Measurements from ENCODE around the gene CNGA2. TPM values are rescaled to one million over a fixed set of nuclear protein-coding genes. Genes with fewer than 3 reads are reported as not detected.

Gene CNGA2
- total and polyA plus RNA-seq, 4 donors, result not detected

GRCh38 chrX:151701531-151701930, 33.0 kb upstream of the CNGA2 start:
- Histone ChIP-seq H3K4me3 (ENCODE audit: low read depth in 1 of 3, low read length in 3 of 3) (no peak overlapping the region), H3K4me1 (ENCODE audit: control insufficient read depth in 4 of 4, insufficient read depth in 4 of 4, low read length in 3 of 4) (no peaks in the 10 kb centered on the region), H3K36me3 (ENCODE audit: control insufficient read depth in 4 of 4, insufficient read depth in 3 of 4, low read depth in 1 of 4, low read length in 3 of 4) (no peaks in the 10 kb centered on the region), H3K27me3 (ENCODE audit: control insufficient read depth in 4 of 4, insufficient read depth in 4 of 4, low read length in 3 of 4) (no peaks in the 10 kb centered on the region), H3K27ac (ENCODE audit: low read depth in 1 of 2, low read length in 2 of 2) (no peak overlapping the region), H3K9me3 (ENCODE audit: control insufficient read depth in 4 of 4, low read length in 3 of 4) (no peaks in the 10 kb centered on the region), H3K9ac (ENCODE audit: low read depth in 1 of 2, low read length in 2 of 2) (no peak overlapping the region)
- DNase-seq (ENCODE audit: low spot score), result no peak
- WGBS, result 90% methylated on average over 7 of the region's 7 CpGs
- no peak for TF ChIP-seq GABPA (IDR thresholded peaks at IDR 0.05 in 1 of 2, conservative IDR thresholded peaks at IDR 0.05 in 1 of 2)
- no peak for TF ChIP-seq RXRA (IDR thresholded peaks at IDR 0.05)
- TF ChIP-seq ZBTB33 (IDR thresholded peaks at IDR 0.05), result no peak
- no peak for TF ChIP-seq SP1 (IDR thresholded peaks at IDR 0.05)
- no peak for TF ChIP-seq FOXA2 (IDR thresholded peaks at IDR 0.05)
- no peak for TF ChIP-seq NR2F2 (IDR thresholded peaks at IDR 0.05)
- no peak for TF ChIP-seq TAF1 (conservative IDR thresholded peaks at IDR 0.05)
- TF ChIP-seq JUND (IDR thresholded peaks at IDR 0.05), result no peak
- no peak for TF ChIP-seq HNF4G (IDR thresholded peaks at IDR 0.05)
- no peak for TF ChIP-seq EGR1 (IDR thresholded peaks at IDR 0.05; ENCODE audit: low read depth in 2 of 2)
- no peak for TF ChIP-seq FOXA1 (IDR thresholded peaks at IDR 0.05)
- TF ChIP-seq MAX (IDR thresholded peaks at IDR 0.05), result no peak
- TF ChIP-seq REST (IDR thresholded peaks at IDR 0.05), result no peak
- TF ChIP-seq YY1 (IDR thresholded peaks at IDR 0.05), result no peak
- TF ChIP-seq CTCF (IDR thresholded peaks at IDR 0.05; ENCODE audit: low read depth, low read length, missing input control), result no peak
- no peak for TF ChIP-seq HNF4A (conservative IDR thresholded peaks at IDR 0.05)

GRCh38 chrX:151702026-151702714, 32.4 kb upstream of the CNGA2 start:
- no peaks in the 10 kb centered on the region for H3K27me3 ChIP-seq (ENCODE audit: control insufficient read depth in 4 of 4, insufficient read depth in 4 of 4, low read length in 3 of 4)
- no peaks in the 10 kb centered on the region for H3K4me1 ChIP-seq (ENCODE audit: control insufficient read depth in 4 of 4, insufficient read depth in 4 of 4, low read length in 3 of 4)
- 93% methylated on average over 9 of the region's 9 CpGs for WGBS
- H3K36me3 ChIP-seq (ENCODE audit: control insufficient read depth in 4 of 4, insufficient read depth in 3 of 4, low read depth in 1 of 4, low read length in 3 of 4), result no peaks in the 10 kb centered on the region
- DNase-seq (ENCODE audit: low spot score), result no peak
- H3K27ac ChIP-seq (ENCODE audit: low read depth in 1 of 2, low read length in 2 of 2), result no peak overlapping the region
- no peak overlapping the region for H3K9ac ChIP-seq (ENCODE audit: low read depth in 1 of 2, low read length in 2 of 2)
- TF ChIP-seq RAD21 (IDR thresholded peaks at IDR 0.05), result no peak
- H3K4me3 ChIP-seq (ENCODE audit: low read depth in 1 of 3, low read length in 3 of 3), result no peak overlapping the region
- no peaks in the 10 kb centered on the region for H3K9me3 ChIP-seq (ENCODE audit: control insufficient read depth in 4 of 4, low read length in 3 of 4)
